H1 (cell line): Measurements from ENCODE around the gene RTEL1. TPM values are rescaled to one million over a fixed set of nuclear protein-coding genes. Genes with fewer than 3 reads are reported as not detected.

ENCODE experiments used
- CTCF ChIA-PET: fragments of 300-600 bp; sonication (Branson Sonifier 250); formaldehyde crosslinking; loops from one replicate; lab custom pipeline; 2021; ENCODE audit not compliant: partially characterized antibody; lab: Charles Lee
- POLR2A ChIA-PET: fragments of 300-600 bp; sonication (Branson Sonifier 250); formaldehyde crosslinking; loops from one replicate; lab custom pipeline; 2021; ENCODE audit warnings: inconsistent platforms; ENCODE audit not compliant: partially characterized antibody; lab: Charles Lee
- DNase-seq, 2 experiments: peaks; one replicate each; pipeline versions ENCODE4 v3.0.0 to v3.0.0-alpha.2; 2010 to 2022; ENCODE audit warnings: low spot score in 2 of 2, low read depth in 1 of 2, mixed read lengths in 1 of 2
- FAIRE-seq: peaks from 2 replicates; lab custom pipeline; 2011; peaks lifted over from hg19 to GRCh38; lab: Jason Lieb, UNC
- H2AFZ ChIP-seq: 2 replicates; pipeline ENCODE4 v1.8.1; 2012; ENCODE audit warnings: low read length, inconsistent platforms
- H2AK5ac ChIP-seq: 2 replicates; pipeline ENCODE4 v1.6.1; 2013; ENCODE audit warnings: low read depth, low read length
- H2BK120ac ChIP-seq: replicated peaks from 2 replicates; pipeline ENCODE3; 2013; ENCODE audit warnings: low read depth, low read length, inconsistent platforms
- H2BK12ac ChIP-seq: 2 replicates; pipeline ENCODE4 v1.6.1; 2013; ENCODE audit warnings: low read depth, low read length
- H2BK15ac ChIP-seq: 2 replicates; pipeline ENCODE4 v1.6.1; 2013; ENCODE audit warnings: low read length
- H2BK20ac ChIP-seq: 2 replicates; pipeline ENCODE4 v1.6.1; 2013; ENCODE audit warnings: low read length
- H2BK5ac ChIP-seq: 2 replicates; pipeline ENCODE4 v1.6.1; 2013; ENCODE audit warnings: low read depth, low read length
- H3K14ac ChIP-seq: 2 replicates; pipeline ENCODE4 v1.6.1; 2013; ENCODE audit warnings: inconsistent platforms; ENCODE audit not compliant: insufficient read length
- H3K18ac ChIP-seq: 2 replicates; pipeline ENCODE4 v1.6.1; 2013; ENCODE audit warnings: low read length; ENCODE audit errors: extremely low read depth
- H3K23ac ChIP-seq: 2 replicates; pipeline ENCODE4 v1.6.1; 2013; ENCODE audit warnings: inconsistent platforms; ENCODE audit not compliant: insufficient read length
- H3K23me2 ChIP-seq: 2 replicates; pipeline ENCODE4 v1.6.1; 2013; ENCODE audit warnings: low read depth, low read length
- H3K27ac ChIP-seq: 2 replicates; pipeline ENCODE4 v1.6.1; 2011; ENCODE audit warnings: low read depth, low read length, inconsistent platforms
- H3K27me3 ChIP-seq, 4 experiments: replicated peaks in 1 of 4; 1 replicate in 1 of 4; 2 replicates in 3 of 4; pipeline versions ENCODE4 v1.6.1 to v1.8.1; 2011 to 2013; ENCODE audit warnings: low read length in 3 of 4, mild to moderate bottlenecking in 3 of 4, inconsistent platforms in 2 of 4, mixed read lengths in 2 of 4, moderate library complexity in 1 of 4; ENCODE audit not compliant: control insufficient read depth in 3 of 4, insufficient read depth in 3 of 4; ENCODE audit errors: extremely low read depth in 1 of 4
- H3K36me3 ChIP-seq, 4 experiments: 2 replicates each; pipeline versions ENCODE4 v1.6.1 to v1.8.1; 2011 to 2013; ENCODE audit warnings: mild to moderate bottlenecking in 4 of 4, low read length in 3 of 4, moderate library complexity in 2 of 4, control low read depth in 1 of 4, inconsistent platforms in 1 of 4; ENCODE audit not compliant: insufficient read depth in 4 of 4, control insufficient read depth in 2 of 4
- H3K4ac ChIP-seq: replicated peaks from 2 replicates; pipeline ENCODE3; 2013; ENCODE audit warnings: low read length, low read depth, mixed read lengths, inconsistent platforms; ENCODE audit not compliant: insufficient read length
- H3K4me1 ChIP-seq, 4 experiments: replicated peaks in 1 of 4; 1 replicate in 1 of 4; 2 replicates in 3 of 4; pipeline versions ENCODE4 v1.6.1 to v1.8.1; 2011 to 2013; ENCODE audit warnings: low read length in 3 of 4, inconsistent platforms in 2 of 4, mixed read lengths in 1 of 4; ENCODE audit not compliant: insufficient read depth in 4 of 4, control insufficient read depth in 3 of 4
- H3K4me2 ChIP-seq, 2 experiments: 2 replicates each; pipeline versions ENCODE4 v1.6.1 to v1.8.1; 2011 to 2013; ENCODE audit warnings: low read depth in 2 of 2, low read length in 2 of 2, control low read depth in 1 of 2, inconsistent platforms in 1 of 2, mild to moderate bottlenecking in 1 of 2; ENCODE audit not compliant: insufficient read depth in 1 of 2
- H3K4me3 ChIP-seq, 4 experiments: fragments of 200-600, 300-600 bp in 1 of 4; sonication (generic), shearing (Covaris generic), sonication (Bioruptor Twin) in 1 of 4; 2 replicates each; pipeline versions ENCODE4 v1.5.1 to v1.8.1; 2011 to 2016; ENCODE audit warnings: low read length in 4 of 4, low read depth in 3 of 4, control low read depth in 2 of 4, inconsistent platforms in 2 of 4, mild to moderate bottlenecking in 2 of 4, mixed read lengths in 1 of 4, moderate library complexity in 1 of 4; ENCODE audit not compliant: insufficient read depth in 2 of 4; ENCODE audit errors: extremely low read depth in 1 of 4
- H3K56ac ChIP-seq: replicated peaks from 2 replicates; pipeline ENCODE3; 2013; ENCODE audit warnings: low read depth, mild to moderate bottlenecking, mixed read lengths, low read length, inconsistent platforms; ENCODE audit not compliant: insufficient read length
- H3K79me1 ChIP-seq: 2 replicates; pipeline ENCODE4 v1.6.1; 2013; ENCODE audit warnings: low read depth, low read length, control low read depth
- H3K79me2 ChIP-seq, 2 experiments: 2 replicates each; pipeline versions ENCODE4 v1.6.1 to v1.8.1; 2012 to 2013; ENCODE audit warnings: low read length in 2 of 2, mild to moderate bottlenecking in 2 of 2, inconsistent platforms in 1 of 2; ENCODE audit not compliant: insufficient read depth in 2 of 2, control insufficient read depth in 1 of 2
- H3K9ac ChIP-seq, 4 experiments: replicated peaks in 1 of 4; 1 replicate in 1 of 4; 2 replicates in 3 of 4; pipeline versions ENCODE4 v1.6.1 to v1.8.1; 2011 to 2013; ENCODE audit warnings: low read depth in 3 of 4, low read length in 3 of 4, control low read depth in 2 of 4, mild to moderate bottlenecking in 2 of 4, moderate library complexity in 2 of 4, inconsistent platforms in 1 of 4; ENCODE audit errors: extremely low read depth in 1 of 4
- H3K9me3 ChIP-seq, 2 experiments: 2 replicates each; pipeline versions ENCODE4 v1.6.1 to v1.8.1; 2012 to 2013; ENCODE audit warnings: mild to moderate bottlenecking in 2 of 2, moderate library complexity in 2 of 2, control low read depth in 1 of 2, inconsistent platforms in 1 of 2, low read depth in 1 of 2, low read length in 1 of 2, mixed read lengths in 1 of 2; ENCODE audit not compliant: insufficient read depth in 2 of 2
- H4K20me1 ChIP-seq, 2 experiments: replicated peaks in 1 of 2; 2 replicates each; pipeline versions ENCODE3 to v1.8.1; 2011 to 2013; ENCODE audit warnings: inconsistent platforms in 2 of 2, low read length in 2 of 2, mild to moderate bottlenecking in 1 of 2; ENCODE audit not compliant: insufficient read depth in 2 of 2, control insufficient read depth in 1 of 2
- H4K5ac ChIP-seq: 2 replicates; pipeline ENCODE4 v1.6.1; 2013; ENCODE audit warnings: low read length, low read depth, mixed read lengths, inconsistent platforms; ENCODE audit not compliant: insufficient read length
- H4K8ac ChIP-seq: 2 replicates; pipeline ENCODE4 v1.8.0; 2013; ENCODE audit warnings: mild to moderate bottlenecking, moderate library complexity, low read length, inconsistent platforms; ENCODE audit not compliant: insufficient read depth; ENCODE audit errors: extremely low read depth
- H4K91ac ChIP-seq: replicated peaks from 2 replicates; pipeline ENCODE3; 2013; ENCODE audit warnings: low read length, mixed read lengths, inconsistent platforms; ENCODE audit not compliant: insufficient read length
- ASH2L ChIP-seq: fragments of 200-600, 300-600 bp; sonication (generic); IDR thresholded peaks from one replicate; pipeline ENCODE4 v1.7.1; 2017; ENCODE audit warnings: low read length
- CBX5 ChIP-seq: fragments of 300-800, 300-1000 bp; sonication (generic); IDR thresholded peaks from 2 replicates; pipeline ENCODE4 v1.7.1; 2016; ENCODE audit warnings: antibody characterized with exemption, low read length, low read depth
- FOSL1 ChIP-seq: IDR thresholded peaks from 2 replicates; pipeline ENCODE4 v1.6.1; 2011; ENCODE audit warnings: mild to moderate bottlenecking, low read depth, low read length, moderate library complexity; ENCODE audit not compliant: insufficient read depth
- GABPA ChIP-seq: IDR thresholded peaks from 2 replicates; pipeline ENCODE4 v1.6.1; 2011; ENCODE audit warnings: mild to moderate bottlenecking, low read length, moderate library complexity, borderline replicate concordance; ENCODE audit not compliant: insufficient read depth
- HDAC2 ChIP-seq, 2 experiments: fragments of 300-600 bp in 1 of 2; sonication (generic) in 1 of 2; IDR thresholded peaks; 2 replicates each; pipeline ENCODE4 v1.6.1; 2011 to 2012; ENCODE audit warnings: low read depth in 2 of 2, low read length in 2 of 2, mild to moderate bottlenecking in 2 of 2, moderate library complexity in 2 of 2, borderline replicate concordance in 1 of 2, inconsistent platforms in 1 of 2
- NRF1 ChIP-seq: IDR thresholded peaks from 2 replicates; pipeline ENCODE4 v1.6.1; 2011; ENCODE audit warnings: mild to moderate bottlenecking, low read depth, low read length, improper control_type of control experiment
- POU5F1 ChIP-seq: IDR thresholded peaks from 2 replicates; pipeline ENCODE4 v1.6.1; 2011; ENCODE audit warnings: low read depth, mild to moderate bottlenecking, low read length, moderate library complexity
- RBBP5 ChIP-seq: IDR thresholded peaks from 2 replicates; pipeline ENCODE4 v1.7.1; 2012; ENCODE audit warnings: low read depth, mild to moderate bottlenecking, inconsistent platforms, low read length, moderate library complexity, borderline replicate concordance
- SIRT6 ChIP-seq: IDR thresholded peaks from one replicate; pipeline ENCODE4 v1.7.1; 2012; ENCODE audit warnings: low read length, inconsistent platforms
- SP1 ChIP-seq: IDR thresholded peaks from 2 replicates; pipeline ENCODE4 v1.6.1; 2011; ENCODE audit warnings: low read depth, low read length
- TAF1 ChIP-seq: IDR thresholded peaks from 2 replicates; pipeline ENCODE4 v1.6.1; 2011; ENCODE audit warnings: mild to moderate bottlenecking, low read depth, low read length
- TAF7 ChIP-seq: optimal IDR thresholded peaks from 2 replicates; pipeline ENCODE3; 2011; ENCODE audit warnings: low read depth, mild to moderate bottlenecking, inconsistent platforms, low read length, moderate library complexity, borderline replicate concordance
- WGBS, 2 experiments: shearing (Covaris generic) in 1 of 2; methylation state at CpG; one replicate each; pipeline versions ENCODE4 v1.1.6 to v1.1.7; 2013 to 2015; ENCODE audit warnings: low lambda C conversion rate in 2 of 2, mixed read lengths in 2 of 2, inconsistent platforms in 1 of 2, low coverage in 1 of 2, missing lambda C conversion rate in 1 of 2; ENCODE audit not compliant: insufficient replicate concordance in 2 of 2, insufficient coverage in 1 of 2, insufficient read length in 1 of 2; ENCODE audit errors: extremely low coverage in 1 of 2, missing lambda C conversion rate in 1 of 2; 5-methylcytosine and 5-hydroxymethylcytosine counted together
- polyA plus RNA-seq, 7 experiments: library from polyadenylated mRNA; depleted of rRNA in 3 of 7; stranded (reverse) in 5 of 7; unstranded in 2 of 7; fragments of >200 nt in 5 of 7; fragments of 200-250 nt in 2 of 7; gene quantifications; 1 replicate in 5 of 7; 2 replicates in 1 of 7; 4 replicates in 1 of 7; pipeline versions ENCODE4 v1.2.1 to v1.2.3, GENCODE V29; 2011 to 2013; ENCODE audit warnings: missing spikeins in 2 of 7, mixed read lengths in 2 of 7
- total RNA-seq: library from RNA; stranded (reverse); fragmentation: NEBNext Ultra II Directional; extraction: Animal tissue kit (Norgen Biotek cat#: 25700); gene quantifications from 2 replicates; pipeline ENCODE4 v1.2.1, GENCODE V29; 2021
- TF ChIP-seq, protein P1 (sequence below): IDR thresholded peaks from 2 replicates; pipeline ENCODE4 v1.6.1; 2012; ENCODE audit warnings: inconsistent platforms

Gene RTEL1
- total and polyA plus RNA-seq, 2 of the 8 experiments (the other 6 are each of a cell fraction or from before 2014, with no cell fraction given), result 16.2 to 37.1 TPM

DNA sequence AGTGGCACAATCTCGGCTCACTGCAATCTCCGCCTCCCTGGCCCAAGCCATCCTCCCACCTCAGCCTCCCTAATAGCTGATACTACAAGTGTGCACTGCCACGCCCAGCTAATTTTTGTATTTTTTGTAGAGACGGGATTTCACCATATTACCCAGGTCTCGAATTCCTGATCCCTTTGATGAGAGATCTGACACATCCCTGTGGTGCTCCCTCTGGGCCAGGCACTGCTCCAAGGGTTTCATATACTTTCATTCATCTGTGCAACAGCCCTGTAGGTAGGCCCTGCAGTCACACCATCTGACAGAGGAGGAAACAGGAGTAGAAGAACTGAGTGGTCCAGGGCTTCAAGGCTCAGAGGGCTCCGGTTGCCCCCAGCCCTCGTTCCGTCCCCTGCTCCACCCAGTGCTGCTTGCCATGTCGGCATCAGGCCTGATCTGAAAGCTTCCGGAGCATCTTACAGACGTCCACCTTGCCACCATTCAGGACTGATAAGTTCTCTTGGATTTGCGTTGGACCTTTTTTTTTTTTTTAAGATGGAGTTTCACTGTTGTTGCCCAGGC, 53.1 kb downstream of the RTEL1 start:
- Histone ChIP-seq H3K14ac (no peak overlapping the region), H3K9me3 (no peaks in the 10 kb centered on the region), H4K20me1 (peaks cover 5 to 11% of the 10 kb centered on the region in 2 experiments), H4K5ac (no peak overlapping the region), H3K27me3 (no peaks in the 10 kb centered on the region), H4K91ac (no peak overlapping the region), H3K79me1 (peaks cover 5% of the 10 kb centered on the region; the same call in 1 of the 2 replicates), H4K8ac (no peak overlapping the region), H2BK15ac (no peak overlapping the region), H2AK5ac (no peak overlapping the region), H2BK5ac (no peak overlapping the region), H3K27ac (no peak overlapping the region), H3K79me2 (peaks cover 0 to 65% of the 10 kb centered on the region in 2 experiments; a peak in 3 of 4 replicates), H3K4me1 (peaks cover 0 to 11% (median 6%) of the 10 kb centered on the region in 4 experiments; a peak in 5 of 7 replicates), H2BK120ac (no peak overlapping the region), H3K36me3 (peaks cover 2 to 21% (median 4%) of the 10 kb centered on the region in 4 experiments), H3K4me3 (no peak overlapping the region), H3K23ac (no peak overlapping the region), H3K9ac (no peak overlapping the region), H2BK20ac (no peak overlapping the region), H2AFZ (no peak overlapping the region), H2BK12ac (no peak overlapping the region), H3K4ac (no peak overlapping the region), H3K4me2 (no peak overlapping the region), H3K23me2 (peaks cover 5% of the 10 kb centered on the region; the same call in 1 of the 2 replicates), H3K56ac (no peak overlapping the region), H3K18ac (no peak overlapping the region)
- ChIA-PET POLR2A (interaction anchor here (1.8 to 1.9 kb wide), 2 partner anchors 8 to 12 kb away, joined by 5 to 6 read pairs; no protein-coding TSS in a partner anchor), CTCF (interaction anchor here (1.0 to 1.3 kb wide), 3 partner anchors 14 to 63 kb away, joined by 3 to 4 read pairs (median 4); no protein-coding TSS in a partner anchor)
- DNase-seq, result no peak
- FAIRE-seq, result no peak
- WGBS, 2 experiments, result 84% methylated on average over 11 of the region's 12 CpGs; no CpG with 5 or more reads in 1 of the 2 experiments
- TF ChIP-seq SP1, result no peak
- TF ChIP-seq GABPA, result no peak
- TF ChIP-seq FOSL1, result no peak
- TF ChIP-seq, protein P1, sequence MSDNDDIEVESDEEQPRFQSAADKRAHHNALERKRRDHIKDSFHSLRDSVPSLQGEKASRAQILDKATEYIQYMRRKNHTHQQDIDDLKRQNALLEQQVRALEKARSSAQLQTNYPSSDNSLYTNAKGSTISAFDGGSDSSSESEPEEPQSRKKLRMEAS, result no peak
- TF ChIP-seq CBX5, result no peak
- TF ChIP-seq ASH2L, result no peak
- no peak for TF ChIP-seq TAF1
- TF ChIP-seq HDAC2 (IDR thresholded peaks at IDR 0.05; ENCODE audit: borderline replicate concordance in 1 of 2, low read depth in 2 of 2, low read length in 2 of 2), result no peak
- no peak for TF ChIP-seq POU5F1
- TF ChIP-seq RBBP5, result no peak
- no peak for TF ChIP-seq TAF7
- no peak for TF ChIP-seq NRF1
- TF ChIP-seq SIRT6, result no peak
